ENCODE measurements around the gene NSG1.

Gene NSG1

DNA sequence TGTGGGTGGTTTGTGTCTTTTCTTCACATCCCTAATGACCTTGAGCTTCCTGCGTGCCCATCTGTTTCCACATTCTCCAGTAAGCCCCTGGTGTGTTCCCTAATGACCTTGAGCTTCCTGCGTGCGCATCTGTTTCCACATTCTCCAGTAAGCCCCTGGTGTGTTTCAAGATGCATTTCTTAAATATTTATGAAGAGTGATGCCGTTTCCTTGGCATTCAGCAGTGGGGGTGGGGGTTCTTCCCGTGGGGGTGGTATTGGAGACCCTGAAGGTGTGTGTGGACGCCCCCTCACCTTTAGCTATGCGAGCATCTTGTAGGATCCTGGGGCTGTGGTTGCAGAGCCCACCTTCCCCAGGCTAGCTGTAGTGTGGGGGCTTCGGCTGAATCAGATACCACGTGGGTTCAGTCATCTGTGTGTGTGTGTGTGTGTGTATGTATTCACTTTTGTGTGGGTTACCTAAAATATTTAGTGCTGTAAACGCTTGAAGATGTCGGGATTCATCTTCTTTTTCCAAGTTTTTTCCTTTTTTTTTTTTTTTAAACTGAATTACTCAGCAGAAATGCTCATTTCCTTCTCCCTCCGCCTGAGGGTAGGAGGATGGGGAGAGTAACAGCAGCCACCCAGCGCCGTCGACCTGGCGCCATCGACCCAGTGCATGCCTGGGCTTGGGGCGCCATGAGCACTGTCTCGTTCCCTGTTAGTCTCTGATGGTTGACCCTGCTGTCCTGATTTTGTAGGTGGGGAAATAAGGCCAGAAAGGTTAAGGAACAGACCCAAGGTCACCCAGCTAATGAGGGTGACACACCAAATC is 9.9 kb downstream of the NSG1 start:
- TF ChIP-seq, protein P1, sequence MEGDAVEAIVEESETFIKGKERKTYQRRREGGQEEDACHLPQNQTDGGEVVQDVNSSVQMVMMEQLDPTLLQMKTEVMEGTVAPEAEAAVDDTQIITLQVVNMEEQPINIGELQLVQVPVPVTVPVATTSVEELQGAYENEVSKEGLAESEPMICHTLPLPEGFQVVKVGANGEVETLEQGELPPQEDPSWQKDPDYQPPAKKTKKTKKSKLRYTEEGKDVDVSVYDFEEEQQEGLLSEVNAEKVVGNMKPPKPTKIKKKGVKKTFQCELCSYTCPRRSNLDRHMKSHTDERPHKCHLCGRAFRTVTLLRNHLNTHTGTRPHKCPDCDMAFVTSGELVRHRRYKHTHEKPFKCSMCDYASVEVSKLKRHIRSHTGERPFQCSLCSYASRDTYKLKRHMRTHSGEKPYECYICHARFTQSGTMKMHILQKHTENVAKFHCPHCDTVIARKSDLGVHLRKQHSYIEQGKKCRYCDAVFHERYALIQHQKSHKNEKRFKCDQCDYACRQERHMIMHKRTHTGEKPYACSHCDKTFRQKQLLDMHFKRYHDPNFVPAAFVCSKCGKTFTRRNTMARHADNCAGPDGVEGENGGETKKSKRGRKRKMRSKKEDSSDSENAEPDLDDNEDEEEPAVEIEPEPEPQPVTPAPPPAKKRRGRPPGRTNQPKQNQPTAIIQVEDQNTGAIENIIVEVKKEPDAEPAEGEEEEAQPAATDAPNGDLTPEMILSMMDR (conservative IDR thresholded peaks at IDR 0.05; ENCODE audit: low read depth, low read length): no peak
- DNase-seq (ENCODE audit: low read depth): peak; percentile 63

DNA sequence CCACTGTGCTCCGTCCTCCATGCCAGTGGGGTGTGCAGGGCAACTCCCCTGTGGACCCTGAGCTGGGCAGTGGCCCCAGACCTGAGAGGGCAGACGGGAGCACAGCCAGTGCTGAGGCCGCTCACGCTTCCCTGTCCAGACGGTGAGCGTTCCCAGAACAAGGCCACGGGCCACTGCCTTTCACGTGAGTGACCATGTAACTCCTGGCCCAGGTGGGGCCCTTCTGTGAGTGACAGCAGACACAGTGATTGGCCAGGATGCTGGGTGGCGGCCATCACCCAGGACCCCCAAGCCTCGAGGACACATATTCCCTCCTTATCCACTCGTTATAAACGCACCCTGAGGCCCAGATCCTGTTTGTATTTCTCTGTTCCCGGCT is 10.5 kb downstream of the NSG1 start:
- H3K4me3 ChIP-seq (ENCODE audit: low read depth, low read length): no peak overlapping the region
- no peak for DNase-seq (ENCODE audit: low read depth)
- TF ChIP-seq, protein P1 (conservative IDR thresholded peaks at IDR 0.05; ENCODE audit: low read depth, low read length): no peak

More for the DNA sequence above, 9.9 kb downstream of the NSG1 start:
- no peak overlapping the region for H3K4me3 ChIP-seq (ENCODE audit: low read depth, low read length)

DNA sequence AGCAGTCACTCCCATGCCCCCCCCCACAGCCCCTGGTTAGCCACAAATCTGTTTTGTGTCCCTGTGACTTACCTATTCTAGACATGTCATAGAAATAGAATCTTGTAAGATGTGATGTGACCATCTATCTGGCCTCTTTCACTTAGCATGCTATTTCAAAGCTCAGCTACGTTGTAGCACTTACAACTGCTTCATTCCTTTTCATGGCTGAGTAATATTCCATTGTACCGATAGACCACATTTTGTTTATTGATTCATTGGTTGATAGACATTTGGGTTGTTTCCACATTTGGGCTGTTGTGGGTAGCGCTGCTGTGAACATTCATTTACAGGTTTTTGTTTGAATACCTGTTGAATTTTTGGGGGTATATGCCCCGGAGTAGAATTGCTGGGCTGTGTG is 11.5 kb downstream of the NSG1 start:
- DNase-seq (ENCODE audit: low read depth): no peak
- H3K4me3 ChIP-seq (ENCODE audit: low read depth, low read length): no peak overlapping the region
- TF ChIP-seq, protein P1 (conservative IDR thresholded peaks at IDR 0.05; ENCODE audit: low read depth, low read length): no peak

DNA sequence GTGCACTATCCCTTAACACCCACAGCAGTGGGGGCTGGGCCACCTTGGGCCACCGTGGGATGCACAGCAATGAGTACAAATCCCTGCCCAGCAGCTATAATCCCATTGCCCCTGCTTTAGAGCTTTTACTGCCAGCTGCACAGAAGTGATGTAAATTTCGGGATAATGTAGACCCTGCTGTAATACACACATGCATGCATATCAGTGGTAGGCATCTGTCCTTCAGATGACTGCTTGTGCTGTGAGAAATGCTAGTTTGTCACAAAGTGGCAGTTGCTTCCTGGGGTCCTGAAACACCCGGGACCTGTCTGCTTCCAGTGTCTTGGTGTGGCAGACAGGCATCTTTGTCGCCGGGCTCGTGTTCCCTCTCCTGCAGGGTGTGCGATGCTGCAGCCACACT is 14.1 kb downstream of the NSG1 start:
- TF ChIP-seq, protein P1 (conservative IDR thresholded peaks at IDR 0.05; ENCODE audit: low read depth, low read length): no peak
- no peak overlapping the region for H3K4me3 ChIP-seq (ENCODE audit: low read depth, low read length)
- DNase-seq (ENCODE audit: low read depth): no peak

DNA sequence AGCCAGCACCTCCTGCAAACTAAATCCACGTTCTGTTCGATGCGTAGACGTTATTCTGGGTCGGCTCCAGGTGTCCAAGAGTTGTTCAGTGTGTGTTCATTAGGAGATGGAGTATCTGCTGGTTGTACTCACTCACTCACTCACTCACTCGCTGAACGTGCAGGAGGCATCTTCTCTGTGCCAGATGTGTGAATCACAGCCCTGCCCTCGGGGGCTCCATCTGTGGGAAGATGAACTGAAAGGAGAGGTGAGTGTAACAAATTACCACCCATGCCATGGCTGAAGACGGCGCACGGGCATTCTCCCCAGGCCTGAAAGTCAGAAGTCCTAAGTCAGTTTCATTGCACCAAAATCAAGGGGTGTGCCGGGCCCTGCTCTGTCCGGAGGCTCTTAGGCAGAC is 16.1 kb downstream of the NSG1 start:
- no peak for DNase-seq (ENCODE audit: low read depth)
- no peak overlapping the region for H3K4me3 ChIP-seq (ENCODE audit: low read depth, low read length)
- TF ChIP-seq, protein P1 (conservative IDR thresholded peaks at IDR 0.05; ENCODE audit: low read depth, low read length): no peak

DNA sequence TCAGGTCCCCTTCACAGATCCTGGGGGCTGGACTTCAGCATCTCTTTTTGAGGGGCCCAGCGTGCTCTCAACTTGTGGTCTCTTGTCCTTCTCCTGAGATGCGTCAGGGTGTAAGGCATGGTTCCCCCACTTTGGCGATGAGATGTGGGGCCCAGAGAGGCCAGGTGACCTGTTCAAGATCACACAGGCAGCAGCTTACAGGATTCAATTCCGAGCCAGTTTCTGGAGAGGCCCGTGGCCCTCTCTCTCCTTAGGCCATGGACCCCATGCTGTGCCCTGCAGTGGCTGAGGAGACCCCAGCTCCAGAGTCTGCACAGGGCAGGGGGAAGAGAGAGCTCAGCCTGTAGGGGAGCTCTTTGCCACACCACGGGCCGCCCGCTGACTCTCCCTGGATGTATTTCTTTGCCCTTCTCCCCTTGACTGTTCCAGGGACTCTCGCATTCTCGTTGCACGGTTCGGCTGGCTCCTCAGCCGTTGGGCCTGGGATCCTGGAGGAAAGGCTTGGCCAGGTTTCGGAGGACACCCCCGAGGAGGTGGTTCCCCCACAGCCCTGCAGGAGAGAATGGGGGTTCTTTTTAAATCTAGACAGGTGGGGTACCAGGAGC is 18.6 kb downstream of the NSG1 start:
- no peak for DNase-seq (ENCODE audit: low read depth)
- TF ChIP-seq, protein P1 (conservative IDR thresholded peaks at IDR 0.05; ENCODE audit: low read depth, low read length): no peak
- no peak overlapping the region for H3K4me3 ChIP-seq (ENCODE audit: low read depth, low read length)

Measured in choroid plexus epithelial cell (primary cell).